Occipital lobe (tissue), 2 donors: ENCODE data around the gene NOM1. TPM values are rescaled to one million over a fixed set of nuclear protein-coding genes. Genes with fewer than 3 reads are reported as not detected.

Source experiments
- DNase-seq: peaks from one replicate; lab custom pipeline; 2025; lab: John Stamatoyannopoulos, UW
- total RNA-seq: library from RNA; depleted of rRNA; stranded (reverse); fragments of >200 nt; gene quantifications from one replicate; pipeline ENCODE4 v1.2.3, GENCODE V29; 2014

NOM1 gene
- total RNA-seq, 1 donor from 2014 or later: 27.5 TPM

DNA sequence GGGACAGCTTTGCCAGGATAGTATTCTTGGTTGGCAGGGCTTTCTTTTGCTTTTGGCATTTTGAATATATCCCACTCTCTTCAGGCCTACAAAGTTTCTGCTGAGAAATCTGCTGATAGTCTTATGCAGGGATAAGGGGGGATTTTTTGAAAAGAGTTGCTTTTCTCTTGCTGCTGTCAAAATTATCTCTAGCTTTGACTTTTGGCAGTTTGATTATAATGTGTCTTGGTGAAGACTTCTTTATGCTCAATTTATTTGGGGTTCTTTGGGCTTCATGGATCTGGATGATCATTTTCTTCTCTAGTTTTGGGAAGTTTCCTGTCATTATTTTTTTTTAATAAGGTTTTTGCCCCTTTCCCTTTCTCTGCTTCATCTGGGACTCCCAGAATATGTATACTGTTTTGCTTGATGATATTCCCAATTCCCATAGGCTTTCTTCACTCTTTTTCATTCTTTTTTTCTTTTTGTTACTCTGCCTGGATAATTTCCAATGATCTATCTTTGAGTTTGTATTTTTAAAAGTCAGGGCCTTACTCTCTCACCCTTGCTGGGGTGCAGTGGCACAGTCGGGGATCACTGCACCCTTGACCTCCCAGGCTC, 29.6 kb downstream of the NOM1 start:
- DNase-seq: no peak

DNA sequence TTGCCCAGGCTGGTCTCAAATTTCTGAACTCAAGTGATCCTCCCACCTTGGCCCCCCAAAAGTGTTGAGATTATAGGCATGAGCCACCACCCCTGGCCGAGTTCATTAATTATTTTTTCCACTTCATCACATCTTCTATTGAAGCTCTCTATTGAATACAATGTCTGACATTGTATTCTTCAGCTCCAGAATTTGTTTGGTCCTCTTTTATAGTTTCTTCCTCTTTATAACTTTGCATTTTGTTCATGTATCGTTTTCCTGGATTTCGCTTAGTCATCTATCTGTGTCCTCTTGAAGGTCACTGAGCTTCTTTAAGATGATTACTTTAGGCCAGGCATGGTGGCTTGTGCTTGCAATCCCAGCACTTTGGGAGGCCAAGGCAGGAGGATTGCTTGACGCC, 30.2 kb downstream of the NOM1 start:
- DNase-seq: no peak

DNA sequence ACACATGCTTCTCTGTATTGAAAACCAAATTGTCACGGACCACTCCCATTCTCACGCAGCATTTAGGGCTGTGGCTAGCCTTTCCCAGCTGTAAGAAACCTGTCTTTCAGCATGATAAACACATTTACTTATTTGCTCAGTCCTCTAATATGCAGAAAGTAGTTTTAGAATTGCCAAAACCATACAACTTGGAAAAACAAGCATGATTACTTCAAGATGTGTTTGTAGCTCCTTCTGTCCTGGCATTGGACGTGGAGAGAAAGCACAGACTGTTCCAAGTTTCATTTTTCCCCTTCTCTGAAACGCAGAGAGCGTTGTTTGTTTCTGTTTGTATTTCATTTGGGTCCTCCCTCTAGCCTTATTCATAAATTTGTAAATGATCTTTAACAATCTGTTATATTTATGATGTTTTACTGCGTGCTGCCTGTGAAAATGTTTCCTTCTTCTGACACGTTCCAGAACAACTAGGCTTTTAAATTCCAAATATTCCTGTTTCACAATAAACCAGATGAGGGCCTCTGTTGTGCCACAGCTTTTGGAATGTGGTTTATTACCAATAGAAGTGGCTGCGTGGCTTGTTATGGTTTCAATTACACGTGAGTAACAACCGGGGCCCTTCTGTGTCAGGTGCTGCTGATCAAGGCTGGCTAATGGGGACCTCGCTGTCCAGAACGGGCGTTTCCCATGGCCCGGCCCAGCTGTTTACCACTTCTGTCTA, 34.8 kb downstream of the NOM1 start:
- no peak for DNase-seq

DNA sequence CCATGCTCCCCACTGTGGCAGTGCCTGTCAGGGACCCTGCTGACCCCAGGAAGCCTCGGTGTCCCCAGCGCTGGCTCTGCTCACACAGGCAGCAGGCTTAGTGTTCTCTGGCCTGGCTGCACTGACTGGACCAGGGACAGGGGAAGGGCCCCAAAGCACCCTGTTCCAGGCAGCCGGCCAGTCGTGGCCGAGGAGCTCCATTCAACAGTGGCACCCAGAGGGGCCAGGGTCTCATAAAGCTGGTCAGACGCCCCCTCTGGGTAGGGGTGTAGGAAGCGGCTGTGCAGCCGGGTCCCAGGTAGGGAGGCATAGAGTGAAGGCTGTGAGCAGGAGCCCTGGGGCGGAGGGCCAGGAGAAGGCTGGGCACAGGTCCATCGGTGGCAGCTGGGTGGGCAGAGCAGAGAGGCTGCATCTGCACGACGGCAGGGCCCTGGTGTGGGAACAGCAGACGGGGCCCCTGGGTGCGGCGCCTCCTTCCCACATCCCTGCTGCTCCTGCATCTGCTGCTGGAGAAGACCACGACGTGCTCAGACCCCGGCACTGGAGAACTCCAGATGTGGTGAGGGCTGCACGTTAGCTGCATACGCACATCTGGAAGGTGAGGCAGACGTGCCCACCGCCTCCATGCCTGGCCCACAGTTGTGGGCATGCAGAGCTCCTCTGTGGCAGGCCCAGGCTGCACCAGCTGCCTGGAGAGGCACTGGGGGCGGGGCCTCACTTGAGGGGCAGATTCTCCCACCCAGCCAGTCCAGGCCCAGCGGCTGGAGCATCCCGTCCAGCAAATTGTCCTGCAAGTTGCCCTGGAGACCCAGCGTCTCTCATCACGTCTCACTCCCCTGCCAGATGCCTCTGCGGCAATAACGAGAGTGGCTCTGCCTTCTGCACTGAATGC, 35.8 kb downstream of the NOM1 start:
- DNase-seq: no peak

DNA sequence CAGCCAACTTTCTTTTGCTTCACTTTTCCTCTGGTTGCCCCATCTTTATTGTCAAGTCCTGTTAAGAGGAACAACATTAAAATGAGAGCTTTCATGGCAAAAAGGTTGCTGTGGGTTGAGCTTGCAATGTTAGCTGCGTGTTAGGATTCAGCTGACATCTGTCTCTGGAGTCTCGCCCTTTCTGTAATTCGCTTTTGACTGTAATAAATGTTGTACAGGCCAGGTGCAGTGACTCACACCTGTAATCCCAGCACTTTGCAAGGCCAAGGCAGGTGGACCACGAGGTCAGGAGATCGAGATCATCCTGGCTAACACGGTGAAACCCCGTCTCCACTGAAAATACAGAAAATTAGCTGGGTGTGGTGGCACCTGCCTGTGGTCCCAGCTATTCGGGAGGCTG, 36.9 kb downstream of the NOM1 start:
- no peak for DNase-seq

DNA sequence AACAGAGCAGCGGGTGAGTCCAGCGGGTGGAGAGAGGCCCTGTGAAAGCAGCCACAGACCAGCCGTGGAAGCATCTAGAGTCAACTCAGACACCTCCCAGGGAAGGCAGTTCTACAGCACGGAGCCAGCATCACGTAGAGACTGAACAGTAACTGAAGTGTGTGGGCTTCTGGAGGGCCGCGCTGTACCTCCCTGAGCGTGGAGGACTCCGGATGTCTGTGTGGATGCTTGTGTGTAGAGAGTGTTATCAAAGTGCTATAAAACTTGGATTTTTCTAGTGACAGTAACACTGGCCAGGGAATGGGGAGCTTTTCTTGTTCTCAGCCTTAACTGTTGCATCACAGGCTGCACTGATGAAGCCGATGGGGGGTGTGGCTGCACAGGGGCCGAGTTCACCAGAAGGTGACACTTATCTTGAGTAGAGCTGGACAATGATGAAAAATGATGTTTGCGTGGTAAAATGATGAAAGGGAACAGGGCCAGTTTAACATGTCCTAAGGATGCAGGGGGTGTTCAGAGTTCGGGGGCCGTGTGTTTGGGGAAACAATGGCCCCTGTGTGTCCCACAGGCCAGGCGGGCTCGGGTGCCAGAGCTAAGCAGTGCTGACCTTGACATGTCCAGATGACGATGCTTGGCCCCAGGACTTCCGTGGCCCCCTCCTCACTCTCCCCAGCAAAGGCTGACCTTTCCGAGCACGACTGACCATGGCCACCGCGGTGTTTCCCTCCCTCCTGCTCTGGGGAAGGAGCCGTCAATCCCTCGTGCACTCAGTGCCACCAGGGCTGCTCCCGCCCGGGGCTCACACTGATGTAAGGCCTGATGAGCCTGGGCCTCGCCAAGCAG, 39.1 kb downstream of the NOM1 start:
- DNase-seq: no peak

DNA sequence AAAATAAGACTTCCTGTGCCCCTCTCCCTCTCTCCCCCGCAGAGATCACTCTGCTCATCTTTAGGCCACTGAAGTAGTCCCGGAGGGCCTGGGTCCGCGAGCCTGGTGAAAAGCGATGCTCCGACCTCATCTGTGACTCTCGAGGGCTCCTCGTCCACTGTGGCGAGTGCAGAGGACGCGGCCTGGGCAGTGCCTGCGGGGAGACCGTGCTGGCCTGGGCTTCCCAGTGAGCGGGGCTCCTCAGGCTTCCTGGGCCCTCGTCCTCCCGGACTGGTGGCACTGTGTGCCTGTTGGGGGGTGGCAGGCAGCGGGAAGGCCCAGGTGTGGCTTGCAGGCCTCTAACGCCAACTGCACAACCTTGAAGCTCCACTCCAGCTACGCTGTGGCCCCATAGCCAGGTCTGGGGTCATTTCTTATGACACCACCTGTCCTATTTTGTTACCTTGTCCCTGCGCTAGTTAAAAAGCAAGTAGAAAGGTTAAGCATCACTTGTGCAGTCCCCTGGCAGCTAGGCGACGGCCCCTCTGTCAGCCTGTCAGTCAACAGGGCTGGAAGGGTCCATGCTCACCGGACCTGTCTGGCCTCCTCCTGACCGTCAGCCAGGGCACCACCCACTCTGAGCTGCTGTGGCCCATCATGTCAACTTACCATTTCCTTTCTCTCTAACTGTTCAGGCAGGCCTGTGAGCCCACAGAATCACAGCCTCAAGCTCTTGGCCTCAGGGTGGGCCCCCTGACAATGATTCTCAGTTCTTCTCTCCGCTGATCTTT, 40.4 kb downstream of the NOM1 start:
- no peak for DNase-seq

DNA sequence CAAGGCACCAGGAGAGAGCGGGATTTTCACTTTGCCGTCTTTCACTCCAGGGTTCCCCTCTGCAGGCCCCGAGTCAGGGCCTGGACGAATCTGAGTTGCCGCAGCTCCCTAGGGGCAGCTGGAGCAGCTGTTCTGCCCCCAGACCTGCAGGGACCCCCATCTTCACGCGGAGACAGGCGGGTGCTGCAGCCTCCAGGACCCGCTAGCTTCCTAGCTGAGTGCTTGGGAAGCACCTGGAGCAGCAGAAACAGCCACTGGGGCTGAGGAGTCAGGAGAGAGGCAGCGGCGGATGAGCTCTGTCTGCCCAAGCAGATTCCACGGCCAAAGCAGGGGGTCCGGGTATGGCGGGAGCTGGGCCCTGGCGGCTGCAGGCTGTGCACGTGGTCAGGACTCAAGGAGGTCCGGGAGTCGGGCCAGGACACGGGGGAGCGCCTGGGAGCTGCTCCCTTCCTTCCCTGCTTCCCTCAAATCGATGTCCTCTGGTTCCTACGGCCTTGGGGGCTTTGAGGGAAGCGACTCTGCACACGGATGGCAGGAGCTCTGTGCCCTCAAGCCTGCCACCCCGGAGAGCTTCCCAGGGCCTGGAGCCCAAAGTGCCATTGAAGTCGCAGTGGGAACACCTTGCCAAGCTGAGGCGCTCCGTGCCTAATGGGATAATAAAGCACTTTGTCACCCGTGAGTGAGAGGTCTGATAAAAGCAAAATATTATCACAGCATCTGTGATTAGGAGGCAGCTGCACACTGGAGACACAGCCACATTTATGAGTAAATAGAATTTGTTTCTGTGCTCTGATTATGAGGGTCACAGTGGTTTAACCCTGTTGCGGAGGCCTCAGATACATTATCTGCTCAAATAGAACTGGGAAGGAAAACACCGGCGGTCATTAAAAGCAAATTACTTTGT, 43.8 kb downstream of the NOM1 start:
- DNase-seq: no peak

DNA sequence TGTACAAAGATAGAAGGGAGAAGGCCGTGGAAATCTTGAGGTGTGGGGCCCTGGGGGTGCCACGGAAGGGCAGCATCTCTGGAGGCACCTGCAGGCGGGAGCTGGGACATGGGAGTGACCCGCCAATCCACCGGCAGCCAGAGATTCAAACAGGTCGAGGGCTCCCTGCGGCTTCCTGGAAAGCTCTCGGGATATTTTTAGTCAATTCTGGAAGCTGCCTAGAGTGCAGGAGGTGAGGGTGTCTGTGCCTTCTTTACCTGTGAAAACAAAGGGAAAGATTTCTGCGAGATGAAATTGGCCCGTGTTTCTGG, 44.4 kb downstream of the NOM1 start:
- DNase-seq: no peak

DNA sequence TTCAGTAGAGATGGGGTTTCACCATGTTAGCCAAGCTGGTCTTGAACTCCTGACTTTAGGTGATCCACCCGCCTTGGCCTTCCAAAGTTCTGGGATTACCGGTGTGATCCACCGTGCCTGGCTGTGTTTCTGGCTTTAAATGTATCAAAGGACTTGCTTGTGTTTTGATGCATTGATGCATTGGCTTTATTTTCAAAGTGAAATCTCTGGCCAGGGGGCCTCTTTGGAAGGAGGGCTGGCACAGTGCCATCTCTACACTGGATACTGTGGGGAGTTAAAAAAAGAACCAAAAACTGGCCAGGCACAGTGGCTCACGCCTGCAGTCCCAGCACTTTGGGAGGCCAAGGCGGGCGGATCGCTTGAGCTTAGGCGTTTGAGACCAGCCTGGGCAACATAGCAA, 44.9 kb downstream of the NOM1 start:
- no peak for DNase-seq

DNA sequence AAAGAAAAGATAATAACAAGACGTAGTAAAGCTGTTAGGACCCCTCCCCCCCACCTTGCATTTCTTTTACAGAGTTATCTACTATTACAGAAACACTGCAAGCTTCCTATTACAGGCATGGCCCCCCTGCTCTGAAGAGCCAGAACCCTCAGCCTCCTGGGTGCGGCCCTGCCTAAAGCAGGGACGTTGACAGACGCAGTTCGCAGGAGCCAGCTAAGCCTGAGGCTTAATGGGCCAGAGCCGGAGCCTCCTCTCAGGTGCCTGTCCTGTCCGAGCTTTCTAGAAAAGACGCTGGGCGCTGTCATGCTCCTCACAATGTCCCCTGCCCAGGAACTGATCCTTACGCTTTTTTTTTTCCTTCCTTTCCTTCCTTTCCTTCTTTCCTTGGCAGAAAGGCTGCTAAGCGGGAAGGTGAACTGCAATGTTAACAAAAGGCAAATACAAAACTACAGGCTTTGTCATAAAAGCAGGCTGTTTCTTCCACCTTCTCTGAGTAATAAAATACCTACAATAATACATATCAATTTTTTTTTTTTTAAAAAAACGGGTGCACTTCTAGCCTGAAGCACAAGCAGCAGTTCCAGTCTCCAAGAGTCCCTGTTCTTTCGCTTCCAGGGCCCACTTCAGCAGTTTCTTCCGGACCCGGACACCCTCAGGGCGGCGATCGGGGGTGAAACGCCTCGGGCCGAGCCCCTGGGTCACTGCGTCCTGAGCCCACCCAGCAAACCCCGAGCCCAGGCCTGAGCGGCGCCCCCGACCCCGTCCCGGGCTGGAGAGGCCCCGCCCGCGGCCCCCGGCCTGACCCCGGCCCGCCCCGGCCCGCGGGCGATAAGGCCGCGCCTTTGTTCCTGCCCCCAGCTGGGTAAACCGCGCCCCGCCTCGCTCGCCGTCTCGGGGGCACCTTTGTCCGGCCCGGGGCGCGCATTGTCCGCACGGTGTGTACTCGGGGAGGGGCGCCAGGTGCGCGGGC, 49.8 kb downstream of the NOM1 start:
- DNase-seq: no peak

DNA sequence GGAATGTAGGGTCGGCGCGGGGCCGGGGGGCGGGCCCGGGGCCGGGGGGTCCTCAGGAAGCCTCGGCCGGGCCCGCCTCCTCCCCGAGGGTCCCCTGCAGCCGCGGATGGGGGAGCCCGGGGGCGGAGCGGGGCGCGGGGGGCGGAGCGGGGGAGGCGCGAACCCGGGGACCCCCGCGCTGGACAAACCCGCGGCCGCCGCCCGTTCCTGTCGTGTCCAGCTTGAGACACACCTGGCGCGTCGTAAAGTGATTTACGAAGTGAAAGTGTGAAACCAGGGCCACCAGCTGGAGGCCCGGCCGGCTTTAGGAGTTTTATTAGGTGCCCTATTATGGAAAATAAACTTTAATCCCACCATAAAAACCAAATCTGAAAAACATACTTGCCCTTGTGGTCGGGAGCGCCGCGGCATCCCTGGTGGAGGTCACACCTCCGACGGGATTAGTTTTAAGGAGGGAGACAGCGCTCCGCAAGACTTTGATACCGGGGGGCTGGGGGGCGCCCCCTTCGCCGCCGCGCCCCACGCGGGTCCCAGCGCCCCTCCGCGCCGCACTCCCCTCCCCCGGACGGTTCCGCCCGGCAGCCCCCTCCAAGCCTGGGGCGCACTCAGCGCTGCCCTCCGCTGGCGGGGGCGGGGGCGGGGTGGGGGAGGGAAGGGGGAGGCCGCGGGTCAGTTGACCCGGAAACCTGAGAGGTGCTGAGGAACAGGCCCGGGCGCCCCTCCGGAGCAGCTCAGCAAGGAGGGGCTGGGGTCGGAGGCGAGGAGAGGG, 50.6 kb downstream of the NOM1 start:
- no peak for DNase-seq

DNA sequence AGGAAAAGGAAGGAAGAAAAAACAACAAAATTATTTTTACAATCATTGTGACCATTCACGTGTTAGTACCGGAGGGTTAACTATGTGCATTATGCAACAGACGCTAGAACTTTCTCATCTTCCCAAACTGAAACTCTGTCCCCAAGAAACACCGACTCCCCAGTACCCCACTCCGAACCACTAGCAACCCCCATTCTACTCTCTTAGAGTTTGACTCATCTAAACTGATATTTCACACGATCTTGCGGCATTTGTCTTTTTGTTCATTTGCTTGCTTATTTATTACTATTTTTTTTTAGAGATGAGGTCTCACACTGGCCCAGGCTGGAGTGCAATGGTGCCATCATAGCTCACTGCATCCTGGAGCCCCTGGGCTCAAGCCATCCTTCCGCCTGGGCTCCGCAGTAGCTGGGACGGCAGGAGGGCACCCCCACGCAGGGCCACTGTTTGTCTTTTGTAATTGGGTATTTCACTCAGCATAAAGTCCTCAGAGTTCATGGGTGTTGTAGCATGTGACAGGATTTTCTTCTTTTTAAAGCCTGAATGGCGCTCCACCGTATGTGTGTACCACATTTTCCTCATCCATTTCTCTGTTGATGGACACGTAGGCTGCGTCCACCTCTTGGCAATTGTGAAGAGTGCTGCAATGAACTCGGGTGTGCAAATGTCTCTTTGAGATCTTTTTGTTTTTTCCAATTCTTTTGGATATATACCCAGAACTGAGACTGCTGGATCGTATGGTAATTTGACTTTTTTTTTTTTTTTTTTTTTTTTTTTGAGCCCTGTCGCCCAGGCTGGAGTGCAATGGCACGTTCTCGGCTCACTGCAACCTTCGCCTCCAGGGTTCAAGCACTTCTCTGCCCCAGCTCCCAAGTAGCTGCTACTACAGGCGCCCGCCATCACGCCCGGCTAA, 51.5 kb downstream of the NOM1 start:
- DNase-seq: no peak

DNA sequence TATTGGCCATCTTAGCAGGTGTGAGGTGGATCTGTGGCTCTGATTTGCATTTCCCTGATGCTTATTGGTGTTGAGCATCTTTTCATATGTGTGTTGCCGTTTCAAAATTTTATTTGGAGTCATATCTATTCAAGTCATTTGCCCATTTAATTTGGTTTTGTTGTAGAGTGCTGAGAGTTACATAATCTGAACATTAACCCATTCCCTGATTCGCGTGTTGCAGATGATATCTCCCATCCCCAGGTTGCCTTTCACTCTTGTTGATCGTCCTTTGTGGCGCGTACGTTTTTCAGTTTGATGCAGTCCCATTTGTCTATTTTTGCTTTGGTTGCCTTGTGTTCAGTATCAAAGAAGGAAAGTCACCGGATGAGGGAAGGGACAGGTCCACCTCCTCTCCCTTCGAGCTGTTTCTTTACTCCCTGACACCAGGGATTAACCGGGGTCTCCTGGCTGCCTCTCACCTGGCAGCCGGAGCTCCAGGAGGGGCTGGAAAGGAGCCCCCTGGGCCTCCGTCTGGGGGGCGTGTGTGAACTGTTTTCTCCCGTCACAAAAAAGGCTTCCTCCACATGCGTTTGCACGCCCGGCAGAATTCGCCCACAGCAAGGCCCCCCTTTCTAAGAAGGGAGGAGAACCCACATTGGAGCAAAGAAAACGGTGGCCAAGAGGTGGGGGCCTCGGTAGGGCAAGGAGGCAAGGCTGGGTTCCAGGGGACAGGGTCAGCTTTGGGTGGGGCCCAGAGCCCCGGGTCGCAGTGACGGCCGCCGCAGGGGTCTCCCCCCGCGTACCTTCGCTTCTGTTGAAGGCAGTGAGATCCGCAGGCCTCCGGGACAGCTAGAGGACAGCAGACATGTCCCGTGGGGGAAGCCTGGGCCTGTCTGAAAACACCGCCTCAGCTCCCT, 52.7 kb downstream of the NOM1 start:
- DNase-seq: no peak

DNA sequence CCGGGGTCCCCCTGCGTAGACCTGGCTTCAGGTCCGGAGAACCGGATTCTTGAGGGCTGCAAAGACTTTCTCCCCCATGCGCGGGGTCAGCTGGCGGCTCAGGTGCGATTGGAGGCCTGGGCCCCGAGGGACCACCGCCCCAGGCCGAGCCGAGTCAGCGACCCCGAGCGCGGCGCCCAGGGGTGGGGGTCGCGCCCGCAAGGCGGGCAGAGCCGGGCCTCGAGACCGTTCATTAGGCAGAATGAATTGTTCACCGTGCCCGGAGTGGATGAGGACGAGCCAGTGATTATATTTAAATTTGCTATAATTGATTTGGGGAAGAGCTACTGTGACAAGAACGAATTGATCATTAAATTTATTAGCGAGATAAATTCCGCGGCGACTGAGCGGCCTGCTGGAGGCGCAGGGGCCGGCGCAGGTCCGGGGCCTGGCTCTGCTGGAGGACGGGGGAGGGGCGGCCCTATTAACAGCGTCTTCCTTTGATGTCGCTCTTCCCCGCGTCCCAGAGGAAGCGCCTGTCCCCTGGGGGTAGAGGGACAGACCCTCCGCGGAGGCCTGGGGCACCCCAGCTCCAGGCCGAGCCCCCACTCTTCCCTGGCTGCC, 53.4 kb downstream of the NOM1 start:
- no peak for DNase-seq

DNA sequence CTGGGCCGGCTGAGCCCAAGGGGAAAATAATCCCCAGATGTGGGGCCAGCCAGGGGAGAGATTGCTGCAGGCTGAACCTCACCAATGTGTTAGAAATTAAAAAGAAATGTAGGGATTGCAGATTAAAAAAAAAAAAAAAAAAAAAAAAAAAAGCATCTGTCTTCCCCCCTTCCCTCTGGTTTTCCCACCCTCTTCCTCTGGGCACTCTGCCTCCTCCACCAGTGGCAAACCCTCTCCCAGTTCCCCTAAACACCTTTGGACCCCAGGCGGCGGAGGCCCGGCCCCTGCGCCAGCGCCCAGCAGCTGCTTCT, 53.9 kb downstream of the NOM1 start:
- no peak for DNase-seq
